Spleen (tissue), 7 donors: ENCODE data around the gene USF3.

ENCODE experiments used
- POLR2A ChIP-seq, 3 donors: fragments of 450-650 bp; IDR thresholded peaks; one replicate each; pipeline ENCODE4 v1.5.1; 2017; ENCODE audit warnings: antibody characterized with exemption in 3 of 3, mild to moderate bottlenecking in 1 of 3
- POLR2AphosphoS5 ChIP-seq, 3 donors: sonication (generic); formaldehyde crosslinking; IDR thresholded peaks; one replicate each; pipeline ENCODE4 v1.5.1; 2017; ENCODE audit warnings: antibody characterized with exemption in 3 of 3
- TF ChIP-seq, protein P1 (sequence below), 11 experiments: fragments of 200-600 bp in 7 of 11; fragments of 450-650 bp in 4 of 11; sonication (generic) in 4 of 11; IDR thresholded peaks in 8 of 11; conservative IDR thresholded peaks in 3 of 11; 1 replicate in 7 of 11; 2 replicates in 4 of 11; pipeline versions ENCODE4 v1.4.0 to v1.8.0; 2016 to 2021; ENCODE audit warnings: antibody characterized with exemption in 11 of 11, inconsistent platforms in 4 of 11, mild to moderate bottlenecking in 1 of 11
- donor health status: DM: no; HTN: no; CAD: no; lungs with moderate emphysema.
- donor health status: DM: no; HTN: no; CAD: no.
- donor health status: DM: no; HTN: no; CAD: no.

DNA sequence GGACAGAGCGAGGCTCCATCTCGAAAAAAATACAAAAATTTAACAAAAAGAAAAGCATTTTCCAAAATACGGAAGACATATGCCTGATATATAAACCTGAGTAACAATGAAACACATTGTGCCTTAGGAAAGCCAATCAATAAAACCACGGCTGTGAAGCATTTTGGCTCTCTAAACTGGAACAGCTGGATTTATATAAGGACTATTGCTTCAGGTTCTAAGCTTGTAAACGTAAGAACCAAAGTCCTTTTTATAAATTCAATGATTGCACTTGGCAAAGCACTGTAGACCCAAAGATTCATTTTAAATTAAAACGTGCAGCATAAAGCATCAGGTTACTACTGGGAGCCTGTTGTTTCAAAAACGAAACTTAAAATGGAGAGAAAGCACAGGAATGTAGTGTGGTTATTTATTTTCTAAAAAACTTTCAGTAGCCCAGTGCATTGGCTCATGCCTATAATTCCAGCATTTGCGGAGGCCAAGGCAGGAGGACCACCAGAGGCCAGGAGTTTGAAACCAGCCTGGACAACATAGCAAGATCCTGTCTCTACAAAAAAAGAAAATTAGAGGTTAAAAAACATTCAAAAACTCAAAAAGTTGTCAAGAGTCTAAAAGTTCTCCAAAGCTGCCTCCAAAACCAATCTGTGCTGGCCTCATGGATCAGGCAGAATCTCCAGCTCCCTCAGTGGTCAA is 61.5 kb downstream of the USF3 start:
- TF ChIP-seq, protein P1, sequence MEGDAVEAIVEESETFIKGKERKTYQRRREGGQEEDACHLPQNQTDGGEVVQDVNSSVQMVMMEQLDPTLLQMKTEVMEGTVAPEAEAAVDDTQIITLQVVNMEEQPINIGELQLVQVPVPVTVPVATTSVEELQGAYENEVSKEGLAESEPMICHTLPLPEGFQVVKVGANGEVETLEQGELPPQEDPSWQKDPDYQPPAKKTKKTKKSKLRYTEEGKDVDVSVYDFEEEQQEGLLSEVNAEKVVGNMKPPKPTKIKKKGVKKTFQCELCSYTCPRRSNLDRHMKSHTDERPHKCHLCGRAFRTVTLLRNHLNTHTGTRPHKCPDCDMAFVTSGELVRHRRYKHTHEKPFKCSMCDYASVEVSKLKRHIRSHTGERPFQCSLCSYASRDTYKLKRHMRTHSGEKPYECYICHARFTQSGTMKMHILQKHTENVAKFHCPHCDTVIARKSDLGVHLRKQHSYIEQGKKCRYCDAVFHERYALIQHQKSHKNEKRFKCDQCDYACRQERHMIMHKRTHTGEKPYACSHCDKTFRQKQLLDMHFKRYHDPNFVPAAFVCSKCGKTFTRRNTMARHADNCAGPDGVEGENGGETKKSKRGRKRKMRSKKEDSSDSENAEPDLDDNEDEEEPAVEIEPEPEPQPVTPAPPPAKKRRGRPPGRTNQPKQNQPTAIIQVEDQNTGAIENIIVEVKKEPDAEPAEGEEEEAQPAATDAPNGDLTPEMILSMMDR (IDR thresholded peaks at IDR 0.05 in 8 of 11, conservative IDR thresholded peaks at IDR 0.05 in 3 of 11), result no peak
- TF ChIP-seq POLR2A (IDR thresholded peaks at IDR 0.05) (no peak), POLR2AphosphoS5 (IDR thresholded peaks at IDR 0.05) (no peak)
